GM23248 (cell line): ENCODE data around the gene ZNF225. TPM values are rescaled to one million over a fixed set of nuclear protein-coding genes. Genes with fewer than 3 reads are reported as not detected.

Source experiments
- DNase-seq: peaks from one replicate; pipeline ENCODE4 v3.0.0-alpha.2; 2015
- H2AFZ ChIP-seq: fragments of 200-600 bp; sonication (generic); 2 replicates; pipeline ENCODE4 v1.6.1; 2016; ENCODE audit warnings: antibody characterized with exemption
- H3F3A ChIP-seq: fragments of 200-600 bp; sonication (generic); 2 replicates; pipeline ENCODE4 v1.6.1; 2016; ENCODE audit warnings: mild to moderate bottlenecking, antibody characterized with exemption, mixed run types; ENCODE audit not compliant: insufficient read depth
- H3K27ac ChIP-seq: fragments of 200-600 bp; sonication (generic); 2 replicates; pipeline ENCODE4 v1.5.1; 2016; ENCODE audit warnings: mild to moderate bottlenecking
- H3K27me3 ChIP-seq: fragments of 200-600 bp; sonication (generic); replicated peaks from 2 replicates; pipeline ENCODE4 v1.6.1; 2016; ENCODE audit warnings: mild to moderate bottlenecking; ENCODE audit not compliant: insufficient read depth
- H3K36me3 ChIP-seq: fragments of 200-600 bp; sonication (generic); 2 replicates; pipeline ENCODE4 v1.6.1; 2016; ENCODE audit warnings: low read depth, mild to moderate bottlenecking
- H3K4me1 ChIP-seq: fragments of 200-600 bp; sonication (generic); 2 replicates; pipeline ENCODE4 v1.6.1; 2016; ENCODE audit warnings: mild to moderate bottlenecking; ENCODE audit not compliant: insufficient read depth
- H3K4me2 ChIP-seq: fragments of 200-600 bp; sonication (generic); one replicate; pipeline ENCODE4 v1.6.1; 2016; ENCODE audit warnings: mild to moderate bottlenecking; ENCODE audit not compliant: unreplicated experiment
- H3K4me3 ChIP-seq: fragments of 200-600 bp; sonication (generic); 2 replicates; pipeline ENCODE4 v1.5.1; 2016; ENCODE audit warnings: mild to moderate bottlenecking
- H3K79me2 ChIP-seq: fragments of 200-600 bp; sonication (generic); 2 replicates; pipeline ENCODE4 v1.6.1; 2016; ENCODE audit warnings: mild to moderate bottlenecking; ENCODE audit not compliant: insufficient read depth
- H3K9ac ChIP-seq: fragments of 200-600 bp; sonication (generic); 2 replicates; pipeline ENCODE4 v1.6.1; 2016; ENCODE audit warnings: mild to moderate bottlenecking
- H3K9me2 ChIP-seq: fragments of 200-600 bp; sonication (generic); 2 replicates; pipeline ENCODE4 v1.6.1; 2016; ENCODE audit warnings: mixed run types, mild to moderate bottlenecking, moderate library complexity; ENCODE audit not compliant: insufficient read depth
- H3K9me3 ChIP-seq: fragments of 200-600 bp; sonication (generic); one replicate; pipeline ENCODE4 v1.6.1; 2017; ENCODE audit warnings: low read depth
- H4K20me1 ChIP-seq: fragments of 200-600 bp; sonication (generic); 2 replicates; pipeline ENCODE4 v1.6.0; 2016; ENCODE audit not compliant: insufficient read depth
- EZH2 ChIP-seq: fragments of 200-600 bp; sonication (generic); IDR thresholded peaks from 2 replicates; pipeline ENCODE4 v1.6.1; 2018; ENCODE audit warnings: antibody characterized with exemption, mild to moderate bottlenecking; ENCODE audit not compliant: insufficient read depth, poor library complexity, severe bottlenecking
- EZH2phosphoT487 ChIP-seq: fragments of 200-600 bp; sonication (generic); IDR thresholded peaks from 2 replicates; pipeline ENCODE4 v1.6.1; 2018; ENCODE audit warnings: antibody characterized with exemption, moderate library complexity, mild to moderate bottlenecking, low read depth; ENCODE audit not compliant: insufficient read depth
- WGBS, 2 experiments: methylation state at CpG; one replicate each; pipeline ENCODE4 v1.1.6; 2015 to 2017; ENCODE audit warnings: low lambda C conversion rate in 2 of 2, low coverage in 1 of 2; ENCODE audit errors: missing lambda C conversion rate in 2 of 2; 5-methylcytosine and 5-hydroxymethylcytosine counted together
- in situ Hi-C: fragments of 300-500 bp; cut with MboI; formaldehyde crosslinking; loops from 2 replicates; pipeline ENCODE4 v1.15.0; 2020
- polyA plus RNA-seq: library from polyadenylated mRNA; unstranded; fragments of >200 nt; fragmentation: Nextera tagmentation; extraction: Ambion mirVana; gene quantifications from 2 replicates; pipeline ENCODE4 v1.2.1, GENCODE V29; 2016
- small RNA-seq: library from RNA; depleted of rRNA; stranded (forward); fragments of <200 nt; gene quantifications from one replicate; pipeline ENCODE3, GENCODE V24; 2014; ENCODE audit warnings: low read depth, low replicate concordance
- total RNA-seq: library from RNA; depleted of rRNA; stranded (reverse); fragments of >200 nt; shearing (Covaris generic); gene quantifications from 2 replicates; pipeline ENCODE4 v1.2.3, GENCODE V29; 2014; rRNA removed

The ZNF225 gene
- total and polyA plus RNA-seq, 2 experiments from 2014 or later: 4.3 to 6.1 TPM

DNA sequence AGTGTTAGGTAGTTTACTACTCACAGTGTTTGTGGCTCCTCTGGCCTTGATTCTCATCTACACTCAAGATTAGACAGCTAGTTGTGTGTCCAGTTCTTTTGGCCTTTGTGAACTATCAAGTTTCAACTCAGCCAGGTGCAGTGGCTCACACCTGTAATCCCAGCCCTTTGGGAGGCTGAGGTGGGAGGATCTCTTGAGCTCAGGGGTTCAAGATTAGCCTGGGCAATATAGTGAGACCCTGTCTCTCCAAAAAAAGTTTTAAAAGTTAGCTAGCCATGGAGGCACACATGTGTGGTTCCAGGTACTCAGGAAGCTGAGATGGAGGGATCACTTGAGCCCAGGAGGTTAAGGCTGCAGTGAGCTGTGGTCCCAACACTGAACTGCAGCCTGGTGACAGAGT is 67.8 kb downstream of the ZNF225 start:
- TF ChIP-seq EZH2 (no peak), EZH2phosphoT487 (no peak)
- Histone ChIP-seq H3F3A (no peaks in the 10 kb centered on the region), H3K27ac (no peak overlapping the region), H3K4me3 (no peak overlapping the region), H2AFZ (no peak overlapping the region), H3K4me1 (no peaks in the 10 kb centered on the region), H3K9ac (no peak overlapping the region), H3K9me3 (no peaks in the 10 kb centered on the region), H3K4me2 (no peak overlapping the region), H3K9me2 (no peaks in the 10 kb centered on the region), H3K79me2 (no peaks in the 10 kb centered on the region), H3K27me3 (no peaks in the 10 kb centered on the region), H3K36me3 (peaks cover 16% of the 10 kb centered on the region), H4K20me1 (no peaks in the 10 kb centered on the region)
- no peak for DNase-seq
- in situ Hi-C loops: no loop called here

DNA sequence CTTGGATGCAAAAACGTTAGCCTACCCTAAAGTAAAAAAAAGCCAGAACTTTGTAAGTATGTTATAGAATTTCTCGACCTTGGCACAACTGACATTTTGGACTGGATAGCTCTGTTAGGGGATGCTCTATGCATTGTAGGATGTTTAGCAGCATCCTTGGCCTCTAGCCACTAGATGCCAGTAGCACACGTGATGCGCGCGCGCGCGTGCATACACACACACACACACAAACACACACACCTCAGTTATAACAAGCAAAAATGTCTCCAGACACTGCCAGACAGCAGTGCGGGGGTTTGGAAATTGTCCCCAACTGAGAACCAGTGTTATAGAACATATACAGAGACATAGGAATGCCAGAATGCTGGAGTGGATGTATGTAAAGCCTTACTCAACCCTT is 68.9 kb downstream of the ZNF225 start:
- Histone ChIP-seq H3K4me3 (no peak overlapping the region), H3K4me1 (no peaks in the 10 kb centered on the region), H3K4me2 (no peak overlapping the region), H3K27ac (no peak overlapping the region), H3K9ac (no peak overlapping the region), H3K9me3 (no peaks in the 10 kb centered on the region), H3K27me3 (no peaks in the 10 kb centered on the region), H3F3A (no peaks in the 10 kb centered on the region), H3K9me2 (no peaks in the 10 kb centered on the region), H4K20me1 (no peaks in the 10 kb centered on the region), H2AFZ (no peak overlapping the region), H3K79me2 (no peaks in the 10 kb centered on the region), H3K36me3 (peaks cover 5% of the 10 kb centered on the region)
- 87 to 88% methylated on average over 10 of the region's 10 CpGs for WGBS, 2 experiments
- TF ChIP-seq EZH2phosphoT487 (no peak), EZH2 (no peak)
- no peak for DNase-seq
- in situ Hi-C loops: no loop called here

Small RNA genes within 50 kb of the gene (small RNA-seq; reads per million reads assigned to genes)
- gene RNU6-902P: not detected

Other genes starting within 250 kb of the ZNF225 start
- 4.2 and 4.5 TPM in 2 replicates for gene ZNF404, start 229.4 kb upstream of the ZNF225 start, total RNA-seq
- 4.2 and 6.0 TPM in 2 replicates for gene ZNF404, start 229.4 kb upstream of the ZNF225 start, polyA plus RNA-seq
- 8.9 and 13.0 TPM in 2 replicates for gene ZNF45, start 178.1 kb upstream of the ZNF225 start, total RNA-seq
- 7.7 and 8.5 TPM in 2 replicates for gene ZNF45, start 178.1 kb upstream of the ZNF225 start, polyA plus RNA-seq
- 3.8 and 7.8 TPM in 2 replicates for gene ZNF221, start 162.2 kb upstream of the ZNF225 start, total RNA-seq
- gene ZNF221, start 162.2 kb upstream of the ZNF225 start, polyA plus RNA-seq: 1.6 and 1.9 TPM in 2 replicates
- gene ZNF155, start 129.2 kb upstream of the ZNF225 start, total RNA-seq: 6.8 and 13.7 TPM in 2 replicates
- 4.0 and 5.2 TPM in 2 replicates for gene ZNF155, start 129.2 kb upstream of the ZNF225 start, polyA plus RNA-seq
- gene ZNF230, start 110.4 kb upstream of the ZNF225 start, total RNA-seq: 1.9 and 3.9 TPM in 2 replicates
- 2.2 and 2.7 TPM in 2 replicates for gene ZNF230, start 110.4 kb upstream of the ZNF225 start, polyA plus RNA-seq
- 2.5 and 6.6 TPM in 2 replicates for gene ZNF222, start 88.0 kb upstream of the ZNF225 start, total RNA-seq
- gene ZNF222, start 88.0 kb upstream of the ZNF225 start, polyA plus RNA-seq: 3.1 and 3.2 TPM in 2 replicates
- gene ZNF223, start 61.4 kb upstream of the ZNF225 start, total RNA-seq: 3.5 and 24.0 TPM in 2 replicates
- gene ZNF223, start 61.4 kb upstream of the ZNF225 start, polyA plus RNA-seq: 2.8 and 3.5 TPM in 2 replicates
- gene ZNF284, start 41.2 kb upstream of the ZNF225 start, total RNA-seq: 1.9 and 2.9 TPM in 2 replicates
- 1.9 and 2.0 TPM in 2 replicates for gene ZNF284, start 41.2 kb upstream of the ZNF225 start, polyA plus RNA-seq
- 15.6 and 19.2 TPM in 2 replicates for gene ZNF224, start 19.0 kb upstream of the ZNF225 start, total RNA-seq
- gene ZNF224, start 19.0 kb upstream of the ZNF225 start, polyA plus RNA-seq: 9.4 and 11.7 TPM in 2 replicates
- 6.5 and 8.1 TPM in 2 replicates for gene ZNF234, start 28.2 kb downstream of the ZNF225 start, total RNA-seq
- 4.7 and 6.2 TPM in 2 replicates for gene ZNF234, start 28.2 kb downstream of the ZNF225 start, polyA plus RNA-seq
- 20.1 and 32.5 TPM in 2 replicates for gene ZNF226, start 51.7 kb downstream of the ZNF225 start, total RNA-seq
- gene ZNF226, start 51.7 kb downstream of the ZNF225 start, polyA plus RNA-seq: 27.1 and 30.3 TPM in 2 replicates
- gene ZNF227, start 99.1 kb downstream of the ZNF225 start, total RNA-seq: 7.6 and 16.1 TPM in 2 replicates
- 7.5 and 7.8 TPM in 2 replicates for gene ZNF227, start 99.1 kb downstream of the ZNF225 start, polyA plus RNA-seq
- 0.13 and 0.86 TPM in 2 replicates for gene ZNF233, start 146.5 kb downstream of the ZNF225 start, total RNA-seq
- gene ZNF233, start 146.5 kb downstream of the ZNF225 start, polyA plus RNA-seq: 0.61 and 0.80 TPM in 2 replicates
- gene ZNF235, start 191.6 kb downstream of the ZNF225 start, total RNA-seq: 1.0 and 2.1 TPM in 2 replicates
- gene ZNF235, start 191.6 kb downstream of the ZNF225 start, polyA plus RNA-seq: 1.4 and 2.6 TPM in 2 replicates
- 5.6 and 5.7 TPM in 2 replicates for gene ZNF112, start 243.3 kb downstream of the ZNF225 start, total RNA-seq
- 4.2 and 5.6 TPM in 2 replicates for gene ZNF112, start 243.3 kb downstream of the ZNF225 start, polyA plus RNA-seq